ENCODE results near the gene KIFAP3. TPM values are rescaled to one million over a fixed set of nuclear protein-coding genes. Genes with fewer than 3 reads are reported as not detected.

Gene KIFAP3
- total and polyA plus RNA-seq, 12 donors: 18.4 to 54.8 (median 30.5) TPM

GRCh38 chr1:169879034-169879840 lies 195.3 kb downstream of the KIFAP3 start:
- WGBS, 4 donors: 77 to 88% (median 85%) methylated on average over 4 of the region's 4 CpGs
- Histone ChIP-seq H3K36me3 (replicated peaks in 1 of 2) (peaks cover 0 to 25% of the 10 kb centered on the region in 2 donors), H3K9me3 (replicated peaks in 1 of 3) (no peaks in the 10 kb centered on the region), H3K4me3 (no peak overlapping the region), H3K27me3 (no peaks in the 10 kb centered on the region), H3K4me1 (replicated peaks in 1 of 2) (no peaks in the 10 kb centered on the region), H3K27ac (no peak overlapping the region)
- no peak for TF ChIP-seq CTCF (IDR thresholded peaks at IDR 0.05)
- no peak for TF ChIP-seq POLR2A (IDR thresholded peaks at IDR 0.05)
- no peak for DNase-seq
- intact Hi-C loops (cut with DNase I): no loop called here

GRCh38 chr1:169878498-169878897 lies 196.0 kb downstream of the KIFAP3 start:
- H3K27ac ChIP-seq: no peak overlapping the region
- H3K9me3 ChIP-seq (replicated peaks in 1 of 3): no peaks in the 10 kb centered on the region
- no peak for DNase-seq
- no peaks in the 10 kb centered on the region for H3K27me3 ChIP-seq
- WGBS, 4 donors: 72 to 83% (median 79%) methylated on average over 4 of the region's 4 CpGs
- TF ChIP-seq POLR2A (IDR thresholded peaks at IDR 0.05) (no peak), CTCF (IDR thresholded peaks at IDR 0.05) (no peak)
- H3K36me3 ChIP-seq (replicated peaks in 1 of 2): peaks cover 0 to 33% of the 10 kb centered on the region in 2 donors
- intact Hi-C loops (cut with DNase I): no loop called here
- H3K4me1 ChIP-seq (replicated peaks in 1 of 2): no peaks in the 10 kb centered on the region
- no peak overlapping the region for H3K4me3 ChIP-seq

GRCh38 chr1:169877800-169878491 lies 196.5 kb downstream of the KIFAP3 start:
- intact Hi-C loops (cut with DNase I): no loop called here
- DNase-seq: no peak
- 86 to 93% (median 93%) methylated on average over 2 of the region's 2 CpGs for WGBS, 4 donors
- TF ChIP-seq CTCF (IDR thresholded peaks at IDR 0.05) (no peak), POLR2A (IDR thresholded peaks at IDR 0.05) (no peak)
- Histone ChIP-seq H3K9me3 (replicated peaks in 1 of 3) (no peaks in the 10 kb centered on the region), H3K4me1 (replicated peaks in 1 of 2) (no peaks in the 10 kb centered on the region), H3K36me3 (replicated peaks in 1 of 2) (peaks cover 0 to 38% of the 10 kb centered on the region in 2 donors), H3K4me3 (no peak overlapping the region), H3K27ac (no peak overlapping the region), H3K27me3 (no peaks in the 10 kb centered on the region)

GRCh38 chr1:169874229-169874628 lies 200.3 kb downstream of the KIFAP3 start:
- no peak overlapping the region for H3K27ac ChIP-seq
- no peaks in the 10 kb centered on the region for H3K27me3 ChIP-seq
- intact Hi-C loops (cut with DNase I): no loop called here
- no peak for DNase-seq
- H3K4me3 ChIP-seq: no peak overlapping the region
- H3K36me3 ChIP-seq (replicated peaks in 1 of 2): peaks cover 0 to 72% of the 10 kb centered on the region in 2 donors
- H3K4me1 ChIP-seq (replicated peaks in 1 of 2): no peaks in the 10 kb centered on the region
- TF ChIP-seq POLR2A (IDR thresholded peaks at IDR 0.05) (no peak), CTCF (IDR thresholded peaks at IDR 0.05) (no peak)
- H3K9me3 ChIP-seq (replicated peaks in 1 of 3): no peaks in the 10 kb centered on the region
- 85 to 95% (median 93%) methylated on average over 3 of the region's 3 CpGs for WGBS, 4 donors

All from adrenal gland (tissue), 12 donors.